Frontal cortex (tissue), 4 donors: ENCODE results near the gene IFNA5. TPM values are rescaled to one million over a fixed set of nuclear protein-coding genes. Genes with fewer than 3 reads are reported as not detected.

Experiments
- DNase-seq, 2 donors: peaks; one replicate each; pipeline ENCODE4 v3.0.0; 2012; ENCODE audit warnings: low spot score in 2 of 2
- FAIRE-seq: peaks from 2 replicates; lab custom pipeline; 2012; peaks lifted over from hg19 to GRCh38; lab: Jason Lieb, UNC
- total RNA-seq: library from RNA; depleted of rRNA; stranded (reverse); fragments of >200 nt; gene quantifications from one replicate; pipeline ENCODE4 v1.2.3, GENCODE V29; 2014
- donor health status: control.
- donor health status: control.
- donor health status: control.

IFNA5 gene
- not detected for total RNA-seq

GRCh38 chr9:21305213-21305612 lies at the start of gene IFNA5:
Gene IFNA5, minus strand, starts transcription at chr9:21305313. Its CDS starts 57 bp downstream, at chr9:21305256.
- no peak for DNase-seq
- FAIRE-seq = no peak

DNA sequence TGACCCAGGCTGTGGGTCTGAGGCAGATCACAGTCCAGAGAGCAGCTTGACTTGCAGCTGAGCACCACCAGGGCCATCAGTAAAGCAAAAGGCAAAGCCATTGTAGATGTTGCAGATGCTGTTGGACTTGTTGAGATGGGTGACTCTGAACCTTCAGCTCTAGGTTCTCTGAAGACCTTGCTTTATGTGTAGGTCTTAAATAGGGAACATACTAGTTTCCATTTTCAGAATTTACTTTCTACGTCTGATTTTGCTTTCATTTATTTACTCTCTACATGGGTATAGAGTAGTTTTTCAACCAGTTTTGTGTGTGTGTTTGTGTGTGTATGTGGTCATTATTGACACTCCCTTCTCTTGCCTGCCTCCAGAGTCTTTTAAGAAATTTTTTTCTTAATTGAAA lies 45.7 kb upstream of the IFNA5 start, which contains the start of gene IFNA6:
IFNA6 (minus strand) TSS at position 101 of the 400 bp plus-strand sequence; CDS start at position 101, 0 bp downstream.
- DNase-seq = no peak
- no peak for FAIRE-seq

GRCh38 chr9:21348430-21348970 lies 43.4 kb upstream of the IFNA5 start:
- FAIRE-seq (no peak), DNase-seq (no peak)

DNA sequence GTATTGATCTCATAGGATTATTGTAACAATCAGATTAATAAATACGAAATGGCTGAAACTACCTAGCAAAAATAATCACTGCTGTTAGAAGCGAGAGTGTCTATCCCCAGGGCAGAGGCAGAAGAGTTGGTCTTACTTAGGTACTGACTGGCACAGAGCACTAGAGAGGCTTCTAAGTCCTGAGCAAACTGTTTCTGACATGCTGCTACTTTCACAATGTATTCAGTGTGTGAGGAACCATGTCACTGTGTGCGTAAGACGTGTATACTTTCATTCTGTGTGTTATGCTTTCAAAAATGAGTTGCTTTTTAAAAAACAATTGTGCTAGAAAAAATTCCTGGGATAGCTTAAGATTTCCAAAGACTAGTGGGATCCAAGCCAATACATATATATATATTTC lies 35.6 kb upstream of the IFNA5 start:
- FAIRE-seq = no peak
- no peak for DNase-seq

GRCh38 chr9:21336457-21336856 lies 31.3 kb upstream of the IFNA5 start:
- FAIRE-seq (no peak), DNase-seq (no peak)

DNA sequence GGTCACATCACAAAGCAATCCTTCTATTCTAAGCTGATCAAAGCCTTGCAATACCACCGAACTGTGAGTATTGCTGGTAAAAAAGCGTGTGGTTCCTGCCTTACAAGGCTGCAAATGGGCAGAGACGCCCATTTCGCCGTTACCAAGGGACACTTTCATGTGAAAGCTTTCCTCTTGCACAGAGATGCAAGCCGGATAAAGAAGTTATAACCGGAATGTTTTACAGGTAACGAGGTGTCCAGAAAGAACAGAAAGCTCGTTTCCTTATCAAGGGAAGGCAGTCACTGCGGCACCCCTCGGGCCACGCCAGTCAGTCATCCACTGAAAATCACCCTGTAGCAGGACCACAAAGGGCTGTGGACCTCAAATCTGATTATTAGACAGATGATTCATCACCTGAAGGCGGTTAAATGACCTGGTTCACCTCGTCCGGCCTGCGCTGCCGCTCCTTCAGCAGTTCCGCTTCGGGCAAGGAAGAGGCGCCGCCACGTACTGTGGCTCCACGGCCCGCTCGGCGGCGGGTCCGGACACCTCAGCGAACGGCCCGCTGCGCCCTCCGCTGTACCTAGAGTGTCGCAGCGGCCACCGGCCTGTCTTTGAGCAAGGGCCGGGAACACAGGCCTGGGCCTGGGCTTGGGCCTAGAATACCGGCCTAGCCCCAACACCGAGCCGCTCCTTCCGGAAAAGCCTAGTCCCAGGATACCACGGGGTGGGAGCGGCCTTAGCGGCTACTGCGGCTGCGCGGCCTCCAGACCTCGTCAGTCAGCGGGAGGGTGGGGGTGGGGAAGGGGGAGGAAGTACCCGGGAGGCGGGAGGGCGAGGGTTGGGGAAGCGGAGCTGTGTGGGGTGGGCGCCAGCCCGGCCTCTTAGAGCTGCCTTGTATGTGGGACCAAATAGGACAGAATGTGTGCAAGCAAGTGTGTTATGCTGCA lies 29.9 kb upstream of the IFNA5 start, which contains the start of gene KLHL9:
KLHL9 (minus strand) TSS at position 704 of the 932 bp plus-strand sequence; CDS start at position 159, 545 bp downstream.
- FAIRE-seq = no peak
- DNase-seq = peak; percentile 80 to 88

DNA sequence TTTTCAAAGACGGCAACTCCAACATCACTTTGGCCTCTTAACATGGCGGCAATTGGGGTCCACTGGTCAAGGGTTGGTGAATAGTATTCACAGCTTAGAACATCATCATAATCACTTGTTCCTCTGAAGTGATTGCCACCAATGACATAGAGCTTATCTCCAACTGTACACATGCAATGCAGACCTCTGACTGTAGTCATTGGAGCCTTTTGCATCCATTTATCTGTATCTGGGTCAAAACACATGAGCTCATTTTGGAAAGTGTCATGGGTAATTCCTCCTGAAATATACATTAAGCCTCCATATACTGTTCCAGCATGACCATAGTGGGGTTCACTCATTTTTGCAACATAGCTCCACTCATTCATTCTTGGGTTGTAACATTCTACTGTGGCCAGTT lies 28.1 kb upstream of the IFNA5 start:
- DNase-seq = no peak
- no peak for FAIRE-seq

GRCh38 chr9:21331676-21332402 lies 26.7 kb upstream of the IFNA5 start:
- FAIRE-seq = no peak

DNA sequence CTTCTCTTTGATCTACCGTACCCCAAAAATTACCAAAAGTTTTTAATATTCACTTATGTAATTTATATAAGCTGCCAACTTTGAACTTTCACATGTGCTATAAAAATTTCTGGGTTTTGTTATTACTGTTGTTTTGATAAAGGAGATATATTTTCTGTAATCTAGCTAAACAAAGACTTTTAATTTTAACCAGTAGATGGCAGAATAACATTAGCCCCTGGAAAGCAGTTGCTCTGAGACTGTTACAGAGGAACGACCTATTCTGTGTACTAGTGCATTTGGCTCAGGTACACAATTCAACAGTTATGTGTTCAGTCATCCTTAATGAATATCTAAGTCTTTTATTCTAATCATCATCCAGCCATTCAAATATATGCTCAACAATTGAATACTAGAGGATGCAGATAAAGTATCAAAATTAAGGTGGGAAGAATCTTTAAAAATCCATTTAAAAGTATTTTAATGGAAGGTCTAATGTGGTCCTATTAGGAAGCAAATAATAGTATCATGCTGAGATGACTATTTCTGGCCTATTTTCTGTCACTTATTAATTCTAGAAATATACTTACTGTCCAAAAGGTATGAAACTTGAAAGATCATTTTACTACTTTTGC lies 21.5 kb upstream of the IFNA5 start:
- DNase-seq = no peak

More at GRCh38 chr9:21331676-21332402, 26.7 kb upstream of the IFNA5 start:
- no peak for DNase-seq

DNA sequence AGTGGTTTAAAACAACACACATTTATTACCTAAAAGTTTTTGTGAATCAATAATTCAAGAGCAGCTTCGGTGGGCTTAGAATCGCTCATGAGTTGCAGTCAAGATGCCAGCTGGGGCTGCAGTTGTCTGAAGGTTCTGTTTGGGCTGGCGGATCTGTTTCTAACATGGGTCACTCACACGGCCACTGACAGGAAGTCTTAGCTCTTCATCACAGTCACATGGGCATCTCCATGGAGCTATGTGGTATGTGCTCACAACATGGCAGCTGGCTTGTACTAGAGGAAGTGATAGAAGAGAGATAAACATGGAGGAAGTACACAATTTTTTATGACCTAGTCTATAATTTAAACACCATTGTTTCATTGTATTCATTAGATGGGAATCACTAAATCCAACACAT lies 18.9 kb upstream of the IFNA5 start:
- DNase-seq (no peak), FAIRE-seq (no peak)

More for the DNA sequence above, 21.5 kb upstream of the IFNA5 start:
- peak; percentile 93 for FAIRE-seq

- DNase-seq (no peak), FAIRE-seq (no peak)
These were observed 17.9 kb upstream of the IFNA5 start for GRCh38 chr9:21322911-21323461.

- FAIRE-seq = no peak
- no peak for DNase-seq
These were observed 15.4 kb upstream of the IFNA5 start for GRCh38 chr9:21320465-21320864.

GRCh38 chr9:21317956-21318923 lies 13.1 kb upstream of the IFNA5 start:
- DNase-seq = no peak
- FAIRE-seq = peak; percentile 95

DNA sequence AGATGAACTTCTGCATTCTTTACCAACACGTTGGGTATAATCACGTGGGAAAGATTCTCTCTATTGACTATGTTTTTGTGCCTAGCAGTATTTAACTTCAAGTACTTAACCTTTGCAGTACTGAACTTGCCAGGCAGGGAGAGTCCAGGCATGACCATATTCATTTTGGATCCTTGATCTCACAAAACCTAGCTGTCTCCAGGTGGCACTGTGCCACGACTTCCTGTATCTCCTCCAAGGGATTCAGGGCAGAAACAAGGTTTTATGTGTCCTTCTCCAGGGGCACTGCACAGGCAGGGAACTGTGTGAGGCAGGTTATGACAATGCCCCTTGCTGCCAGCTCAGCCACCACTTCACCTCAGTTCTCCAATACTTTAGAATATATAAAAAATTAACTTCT lies 11.7 kb upstream of the IFNA5 start:
- FAIRE-seq (no peak), DNase-seq (no peak)

GRCh38 chr9:21316032-21316842 lies 11.1 kb upstream of the IFNA5 start:
- FAIRE-seq (no peak), DNase-seq (no peak)

GRCh38 chr9:21314152-21314551 lies 9.0 kb upstream of the IFNA5 start:
- FAIRE-seq (no peak), DNase-seq (no peak)

GRCh38 chr9:21311889-21312288 lies 6.8 kb upstream of the IFNA5 start:
- FAIRE-seq (no peak), DNase-seq (no peak)

DNA sequence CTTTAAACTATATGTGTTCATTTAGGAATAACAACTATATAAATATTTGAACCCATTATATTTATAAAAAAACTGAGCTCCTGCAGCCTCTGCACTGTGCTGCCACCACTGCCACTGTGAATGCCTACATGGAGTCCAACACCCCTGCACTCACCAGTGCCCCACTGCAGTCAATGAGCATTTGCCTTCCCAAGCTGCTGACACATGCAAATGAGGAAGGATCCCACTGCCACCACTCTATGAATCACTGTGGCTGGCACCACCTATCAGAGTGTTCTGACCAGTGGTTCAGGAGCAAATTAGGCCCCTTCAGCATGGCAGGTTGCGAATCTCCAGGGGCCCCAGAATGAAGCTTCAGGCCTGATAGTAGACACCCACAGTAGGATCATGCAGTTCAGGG lies 9.1 kb downstream of the IFNA5 start:
- FAIRE-seq = no peak
- DNase-seq = no peak
